Hepatocyte (in vitro differentiated cells): ENCODE measurements around the gene PLEKHA7. TPM values are rescaled to one million over a fixed set of nuclear protein-coding genes. Genes with fewer than 3 reads are reported as not detected.

Experiments
- DNase-seq: peaks from one replicate; pipeline ENCODE4 v3.0.0-alpha.2; 2016; ENCODE audit warnings: low spot score
- H2AFZ ChIP-seq: fragments of 200-600 bp; sonication (generic); 2 replicates; pipeline ENCODE4 v1.6.0; 2016; ENCODE audit warnings: antibody characterized with exemption, mild to moderate bottlenecking
- H3K27ac ChIP-seq: fragments of 200-600 bp; sonication (generic); 2 replicates; pipeline ENCODE4 v1.5.1; 2016; ENCODE audit warnings: mild to moderate bottlenecking
- H3K27me3 ChIP-seq: fragments of 200-600 bp; sonication (generic); 2 replicates; pipeline ENCODE4 v1.6.1; 2016
- H3K36me3 ChIP-seq: fragments of 200-600 bp; sonication (generic); replicated peaks from 2 replicates; pipeline ENCODE4 v1.5.1; 2016; ENCODE audit warnings: low read depth; ENCODE audit not compliant: insufficient read depth
- H3K4me1 ChIP-seq: fragments of 200-600 bp; sonication (generic); 2 replicates; pipeline ENCODE4 v1.5.1; 2016; ENCODE audit warnings: mild to moderate bottlenecking, moderate library complexity; ENCODE audit not compliant: insufficient read depth
- H3K4me2 ChIP-seq: fragments of 200-600 bp; sonication (generic); 2 replicates; pipeline ENCODE4 v1.6.0; 2016
- H3K4me3 ChIP-seq: fragments of 200-600 bp; sonication (generic); 2 replicates; pipeline ENCODE4 v1.5.1; 2016; ENCODE audit warnings: mild to moderate bottlenecking
- H3K79me2 ChIP-seq: fragments of 200-600 bp; sonication (generic); 2 replicates; pipeline ENCODE4 v1.6.0; 2017; ENCODE audit warnings: mild to moderate bottlenecking
- H3K9me2 ChIP-seq: fragments of 200-600 bp; sonication (generic); replicated peaks from 2 replicates; pipeline ENCODE4 v1.6.0; 2017; ENCODE audit warnings: mild to moderate bottlenecking; ENCODE audit not compliant: insufficient read depth
- H3K9me3 ChIP-seq: fragments of 200-600 bp; sonication (generic); 2 replicates; pipeline ENCODE4 v1.5.1; 2016; ENCODE audit warnings: low read depth, mild to moderate bottlenecking
- H4K20me1 ChIP-seq: fragments of 200-600 bp; sonication (generic); 2 replicates; pipeline ENCODE4 v1.6.0; 2016; ENCODE audit warnings: mild to moderate bottlenecking; ENCODE audit not compliant: insufficient read depth, poor library complexity, severe bottlenecking
- EZH2 ChIP-seq: fragments of 200-600 bp; sonication (generic); IDR thresholded peaks from 2 replicates; pipeline ENCODE4 v1.6.1; 2016; ENCODE audit warnings: antibody characterized with exemption, mild to moderate bottlenecking, borderline replicate concordance
- EZH2phosphoT487 ChIP-seq: fragments of 200-600 bp; sonication (generic); IDR thresholded peaks from one replicate; pipeline ENCODE4 v1.6.1; 2018; ENCODE audit warnings: antibody characterized with exemption, mild to moderate bottlenecking, low read depth, moderate library complexity; ENCODE audit not compliant: unreplicated experiment, severe bottlenecking
- WGBS: methylation state at CpG from one replicate; pipeline ENCODE4 v1.1.6; 2016; ENCODE audit warnings: low lambda C conversion rate; ENCODE audit errors: missing lambda C conversion rate; 5-methylcytosine and 5-hydroxymethylcytosine counted together
- polyA plus RNA-seq: library from polyadenylated mRNA; unstranded; fragments of >200 nt; fragmentation: Nextera tagmentation; extraction: Ambion mirVana; gene quantifications from 2 replicates; pipeline ENCODE4 v1.2.1, GENCODE V29; 2016
- total RNA-seq: library from RNA; depleted of rRNA; stranded (reverse); fragments of >200 nt; gene quantifications from 2 replicates; pipeline ENCODE4 v1.2.3, GENCODE V29; 2014
- TF ChIP-seq, protein P1 (sequence below): fragments of 200-600 bp; sonication (generic); IDR thresholded peaks from 2 replicates; pipeline ENCODE4 v1.5.1; 2016; ENCODE audit warnings: antibody characterized with exemption, mild to moderate bottlenecking; ENCODE audit not compliant: poor library complexity

Gene PLEKHA7
- total and polyA plus RNA-seq, 2 experiments from 2014 or later = 16.7 to 35.6 TPM

DNA sequence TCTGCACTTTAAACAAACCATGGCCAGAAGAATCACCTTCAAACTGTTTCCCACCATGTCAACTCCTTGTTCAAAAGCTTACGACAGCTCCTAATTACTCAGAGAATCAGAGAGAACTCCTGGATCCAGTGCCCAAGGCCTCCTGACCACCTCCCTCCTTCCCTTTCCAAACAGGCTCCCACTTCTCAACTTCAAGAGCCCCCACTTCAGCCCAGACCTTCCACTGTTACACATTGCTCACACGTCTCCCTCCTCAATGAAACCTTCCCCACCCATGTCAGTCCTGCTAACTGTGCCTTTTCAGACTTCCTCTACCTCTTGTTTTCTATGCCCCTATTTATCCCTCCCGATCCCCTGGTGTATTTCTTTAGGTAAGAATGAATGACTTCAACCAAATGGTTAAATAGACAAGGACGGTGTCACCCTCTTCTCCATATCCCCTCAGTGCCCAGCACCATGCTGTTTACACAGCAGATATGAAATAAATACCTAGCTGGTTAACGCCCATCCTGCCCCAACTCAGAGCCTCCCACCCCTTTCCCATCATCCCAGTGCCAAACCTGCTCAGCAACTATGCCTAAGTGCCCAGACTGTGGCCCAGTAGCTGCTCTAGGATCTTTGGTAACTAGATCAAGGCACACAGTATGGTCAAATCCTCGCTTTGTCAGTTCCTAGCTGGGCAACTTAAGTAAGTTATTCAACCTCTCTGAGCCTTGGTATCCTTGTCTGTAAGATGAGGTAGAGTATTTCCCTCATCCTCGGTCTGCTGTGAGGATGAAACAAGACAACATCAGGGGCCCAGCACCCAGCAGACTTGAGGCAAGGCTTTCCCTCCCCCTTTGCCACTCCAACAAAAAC lies 36.8 kb downstream of the PLEKHA7 start:
- peak overlapping the region; percentile 16 for H3K27ac ChIP-seq
- no peak for DNase-seq
- H3K4me1 ChIP-seq = peaks cover 38% of the 10 kb centered on the region

DNA sequence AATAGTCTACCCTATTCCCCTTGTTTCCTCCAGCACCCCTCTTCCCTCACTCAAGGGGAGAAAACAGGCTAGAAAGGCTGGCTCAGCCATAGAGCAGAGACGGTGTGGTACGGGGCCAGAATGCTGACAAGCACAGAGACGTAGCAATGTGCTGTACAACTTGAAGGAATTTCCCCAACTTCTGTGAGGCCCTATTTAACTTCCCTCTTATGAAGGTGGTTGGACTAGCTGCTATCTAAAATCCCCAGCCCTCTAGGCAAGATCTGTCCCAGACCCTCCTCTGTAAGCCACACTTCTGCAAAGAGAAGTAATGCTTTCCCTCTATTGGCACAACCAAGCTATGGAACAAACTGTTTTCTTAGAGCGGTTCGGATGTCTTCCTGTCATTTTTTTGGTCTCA lies 37.8 kb downstream of the PLEKHA7 start:
- no peak for DNase-seq
- no peak overlapping the region for H2AFZ ChIP-seq
- H3K9me3 ChIP-seq = no peaks in the 10 kb centered on the region
- 70% methylated on average over 5 of the region's 5 CpGs for WGBS
- no peaks in the 10 kb centered on the region for H3K27me3 ChIP-seq
- H3K9me2 ChIP-seq = no peaks in the 10 kb centered on the region
- no peaks in the 10 kb centered on the region for H4K20me1 ChIP-seq
- H3K27ac ChIP-seq = no peak overlapping the region
- no peaks in the 10 kb centered on the region for H3K36me3 ChIP-seq
- no peak overlapping the region for H3K4me2 ChIP-seq
- H3K79me2 ChIP-seq = peaks cover 65% of the 10 kb centered on the region
- TF ChIP-seq, protein P1, sequence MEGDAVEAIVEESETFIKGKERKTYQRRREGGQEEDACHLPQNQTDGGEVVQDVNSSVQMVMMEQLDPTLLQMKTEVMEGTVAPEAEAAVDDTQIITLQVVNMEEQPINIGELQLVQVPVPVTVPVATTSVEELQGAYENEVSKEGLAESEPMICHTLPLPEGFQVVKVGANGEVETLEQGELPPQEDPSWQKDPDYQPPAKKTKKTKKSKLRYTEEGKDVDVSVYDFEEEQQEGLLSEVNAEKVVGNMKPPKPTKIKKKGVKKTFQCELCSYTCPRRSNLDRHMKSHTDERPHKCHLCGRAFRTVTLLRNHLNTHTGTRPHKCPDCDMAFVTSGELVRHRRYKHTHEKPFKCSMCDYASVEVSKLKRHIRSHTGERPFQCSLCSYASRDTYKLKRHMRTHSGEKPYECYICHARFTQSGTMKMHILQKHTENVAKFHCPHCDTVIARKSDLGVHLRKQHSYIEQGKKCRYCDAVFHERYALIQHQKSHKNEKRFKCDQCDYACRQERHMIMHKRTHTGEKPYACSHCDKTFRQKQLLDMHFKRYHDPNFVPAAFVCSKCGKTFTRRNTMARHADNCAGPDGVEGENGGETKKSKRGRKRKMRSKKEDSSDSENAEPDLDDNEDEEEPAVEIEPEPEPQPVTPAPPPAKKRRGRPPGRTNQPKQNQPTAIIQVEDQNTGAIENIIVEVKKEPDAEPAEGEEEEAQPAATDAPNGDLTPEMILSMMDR = no peak
- TF ChIP-seq EZH2phosphoT487 = no peak
- TF ChIP-seq EZH2 = no peak
- no peak overlapping the region for H3K4me3 ChIP-seq
- H3K4me1 ChIP-seq = peaks cover 28% of the 10 kb centered on the region

More for the DNA sequence above, 36.8 kb downstream of the PLEKHA7 start:
- Histone ChIP-seq H3K4me3 (no peak overlapping the region), H3K79me2 (peaks cover 58% of the 10 kb centered on the region), H3K27me3 (no peaks in the 10 kb centered on the region), H2AFZ (no peak overlapping the region), H3K36me3 (no peaks in the 10 kb centered on the region), H3K9me3 (no peaks in the 10 kb centered on the region), H3K9me2 (no peaks in the 10 kb centered on the region), H3K4me2 (no peak overlapping the region), H4K20me1 (no peaks in the 10 kb centered on the region)
- TF ChIP-seq EZH2 = no peak
- TF ChIP-seq EZH2phosphoT487 = no peak
- TF ChIP-seq, protein P1 = no peak
- 84% methylated on average over 7 of the region's 7 CpGs for WGBS

DNA sequence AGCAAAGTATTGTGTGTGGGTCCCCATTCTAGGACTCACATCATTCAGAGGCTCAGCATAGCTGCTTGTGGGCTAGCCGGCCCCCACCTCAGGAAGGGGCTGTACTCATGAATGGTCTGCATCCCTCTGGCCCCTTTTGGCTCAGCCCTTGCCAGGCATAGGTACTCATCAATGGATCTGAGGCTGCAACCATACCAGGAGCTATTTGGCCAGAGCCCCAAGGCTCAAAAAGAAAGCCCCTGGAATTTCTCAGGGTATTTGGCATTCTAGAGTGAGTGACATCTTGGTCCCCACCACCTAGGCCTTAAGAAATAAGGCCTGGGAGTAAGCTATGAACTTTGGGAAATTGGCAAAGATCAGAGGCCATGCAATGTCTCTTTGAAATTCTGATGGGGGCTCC lies 38.3 kb downstream of the PLEKHA7 start:
- no peaks in the 10 kb centered on the region for H3K9me2 ChIP-seq
- 94% methylated on average over 1 of the region's 1 CpG for WGBS

More for the DNA sequence above, 38.3 kb downstream of the PLEKHA7 start:
- Histone ChIP-seq H3K27ac (no peak overlapping the region), H3K36me3 (no peaks in the 10 kb centered on the region), H4K20me1 (no peaks in the 10 kb centered on the region), H3K79me2 (peaks cover 66% of the 10 kb centered on the region), H3K9me3 (no peaks in the 10 kb centered on the region), H2AFZ (no peak overlapping the region), H3K4me3 (no peak overlapping the region), H3K4me1 (peaks cover 26% of the 10 kb centered on the region), H3K27me3 (no peaks in the 10 kb centered on the region), H3K4me2 (no peak overlapping the region)
- TF ChIP-seq, protein P1 = no peak
- TF ChIP-seq EZH2 (no peak), EZH2phosphoT487 (no peak)
- no peak for DNase-seq
